ENCODE data around the gene FLYWCH1.

The FLYWCH1 gene

DNA sequence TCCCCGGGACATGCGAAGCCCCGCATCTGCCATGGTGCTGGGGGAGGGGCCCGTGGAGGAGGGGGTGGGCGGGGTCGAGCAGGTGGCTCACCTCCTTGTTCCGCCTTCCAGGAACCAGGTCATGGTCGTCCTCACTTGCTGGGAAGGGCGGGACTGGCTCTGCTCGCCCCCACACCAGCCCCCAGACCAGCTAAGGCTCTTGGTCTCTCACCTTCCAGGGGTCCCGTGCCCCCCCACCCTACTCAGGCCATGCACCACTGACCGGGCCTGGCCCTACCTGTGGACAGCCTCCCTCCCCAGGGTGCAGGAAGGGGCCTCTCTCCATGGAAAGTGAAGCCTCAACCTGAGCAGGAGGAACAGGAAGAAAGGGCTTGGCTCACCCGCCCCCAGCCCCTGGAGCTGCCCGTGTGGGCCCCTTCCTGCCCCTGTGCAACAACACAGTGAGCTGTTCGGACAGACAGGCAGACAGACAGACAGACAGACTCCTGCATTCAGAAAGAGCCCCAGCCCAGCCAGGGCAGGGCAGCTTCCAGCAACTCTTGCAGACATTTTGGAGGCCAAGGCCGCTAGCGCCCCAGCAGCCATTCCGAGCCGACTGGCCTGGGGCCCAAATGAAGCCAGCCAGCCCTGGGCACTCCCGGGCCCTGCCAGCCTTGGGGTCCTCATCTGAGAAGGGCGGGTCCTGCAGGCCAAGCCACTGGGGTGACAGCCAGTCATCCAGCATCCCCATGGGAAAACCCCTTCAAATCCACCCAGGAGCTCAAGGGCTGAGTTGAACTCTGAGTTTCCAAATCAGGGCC lies 44.2 kb downstream of the FLYWCH1 start:
- ChIA-PET POLR2A (no interaction called here), CTCF (interaction anchor here (1.1 to 1.3 kb wide), 2 partner anchors 9 to 29 kb away, joined by 4 to 5 read pairs; no protein-coding TSS in a partner anchor)

DNA sequence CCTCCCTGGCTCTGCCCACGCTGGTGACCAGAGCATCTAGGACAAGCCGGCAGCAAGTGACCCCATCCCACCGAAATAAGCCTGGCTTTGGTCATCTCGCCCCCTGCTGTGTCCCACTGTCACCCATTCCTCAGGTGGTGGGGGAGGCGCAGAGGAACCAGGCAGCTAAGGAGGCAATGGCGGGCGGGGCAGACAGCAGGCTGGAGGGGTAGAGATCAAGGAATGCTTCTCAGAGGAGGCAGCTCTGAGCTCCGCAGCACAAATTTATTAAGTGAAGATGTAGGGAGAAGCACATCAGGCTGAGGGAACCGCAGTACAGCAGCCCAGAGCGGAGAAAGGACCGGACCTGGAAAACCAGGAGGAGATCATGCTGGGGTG lies 44.8 kb downstream of the FLYWCH1 start:
- POLR2A ChIA-PET: interaction anchor here (0.5 kb wide), 1 partner anchor 202 kb away, joined by 4 read pairs; no protein-coding TSS in a partner anchor
- CTCF ChIA-PET: interaction anchor here (0.6 to 1.3 kb wide), 3 partner anchors 9 to 134 kb away, joined by 3 to 5 read pairs (median 4); no protein-coding TSS in a partner anchor

More for the DNA sequence above, 44.2 kb downstream of the FLYWCH1 start:
- TF ChIP-seq, protein P1, sequence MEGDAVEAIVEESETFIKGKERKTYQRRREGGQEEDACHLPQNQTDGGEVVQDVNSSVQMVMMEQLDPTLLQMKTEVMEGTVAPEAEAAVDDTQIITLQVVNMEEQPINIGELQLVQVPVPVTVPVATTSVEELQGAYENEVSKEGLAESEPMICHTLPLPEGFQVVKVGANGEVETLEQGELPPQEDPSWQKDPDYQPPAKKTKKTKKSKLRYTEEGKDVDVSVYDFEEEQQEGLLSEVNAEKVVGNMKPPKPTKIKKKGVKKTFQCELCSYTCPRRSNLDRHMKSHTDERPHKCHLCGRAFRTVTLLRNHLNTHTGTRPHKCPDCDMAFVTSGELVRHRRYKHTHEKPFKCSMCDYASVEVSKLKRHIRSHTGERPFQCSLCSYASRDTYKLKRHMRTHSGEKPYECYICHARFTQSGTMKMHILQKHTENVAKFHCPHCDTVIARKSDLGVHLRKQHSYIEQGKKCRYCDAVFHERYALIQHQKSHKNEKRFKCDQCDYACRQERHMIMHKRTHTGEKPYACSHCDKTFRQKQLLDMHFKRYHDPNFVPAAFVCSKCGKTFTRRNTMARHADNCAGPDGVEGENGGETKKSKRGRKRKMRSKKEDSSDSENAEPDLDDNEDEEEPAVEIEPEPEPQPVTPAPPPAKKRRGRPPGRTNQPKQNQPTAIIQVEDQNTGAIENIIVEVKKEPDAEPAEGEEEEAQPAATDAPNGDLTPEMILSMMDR (IDR thresholded peaks at IDR 0.05; ENCODE audit: insufficient read depth, low read length, missing control alignments): no peak
- DNase-seq (ENCODE audit: low read depth, low spot score): no peak
- H3K4me3 ChIP-seq (ENCODE audit: low read depth, low read length): no peak overlapping the region

DNA sequence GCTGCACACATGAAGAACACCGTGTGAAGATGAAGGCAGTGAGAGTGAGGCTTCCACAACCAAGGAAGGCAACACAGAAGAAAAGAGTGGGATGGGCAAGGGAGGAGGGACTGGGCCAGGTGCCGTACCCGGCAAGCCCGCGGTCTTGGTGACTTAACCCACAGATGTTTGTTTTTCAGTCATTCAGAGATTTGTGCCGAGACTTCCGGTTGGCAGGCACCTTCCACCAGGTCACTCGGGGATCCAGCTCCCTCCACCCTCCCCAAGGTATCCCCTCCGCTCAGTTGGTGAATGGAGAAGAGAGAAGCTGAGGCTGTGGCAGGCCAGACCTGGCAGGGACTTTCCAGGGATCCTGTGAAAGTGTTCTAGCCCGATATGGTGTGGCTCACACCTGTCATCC lies 47.5 kb downstream of the FLYWCH1 start:
- no peak for DNase-seq (ENCODE audit: low read depth, low spot score)
- POLR2A ChIA-PET: no interaction called here
- CTCF ChIA-PET: interaction anchor here (1.0 to 3.1 kb wide), 10 partner anchors 9 to 51 kb away, joined by 3 to 12 read pairs (median 4); partner anchors contain the start of gene PAQR4
- H3K4me3 ChIP-seq (ENCODE audit: low read depth, low read length): no peak overlapping the region
- TF ChIP-seq, protein P1 (IDR thresholded peaks at IDR 0.05; ENCODE audit: insufficient read depth, low read length, missing control alignments): no peak

More for the DNA sequence above, 44.8 kb downstream of the FLYWCH1 start:
- TF ChIP-seq, protein P1 (IDR thresholded peaks at IDR 0.05; ENCODE audit: insufficient read depth, low read length, missing control alignments): no peak
- no peak for DNase-seq (ENCODE audit: low read depth, low spot score)
- no peak overlapping the region for H3K4me3 ChIP-seq (ENCODE audit: low read depth, low read length)

DNA sequence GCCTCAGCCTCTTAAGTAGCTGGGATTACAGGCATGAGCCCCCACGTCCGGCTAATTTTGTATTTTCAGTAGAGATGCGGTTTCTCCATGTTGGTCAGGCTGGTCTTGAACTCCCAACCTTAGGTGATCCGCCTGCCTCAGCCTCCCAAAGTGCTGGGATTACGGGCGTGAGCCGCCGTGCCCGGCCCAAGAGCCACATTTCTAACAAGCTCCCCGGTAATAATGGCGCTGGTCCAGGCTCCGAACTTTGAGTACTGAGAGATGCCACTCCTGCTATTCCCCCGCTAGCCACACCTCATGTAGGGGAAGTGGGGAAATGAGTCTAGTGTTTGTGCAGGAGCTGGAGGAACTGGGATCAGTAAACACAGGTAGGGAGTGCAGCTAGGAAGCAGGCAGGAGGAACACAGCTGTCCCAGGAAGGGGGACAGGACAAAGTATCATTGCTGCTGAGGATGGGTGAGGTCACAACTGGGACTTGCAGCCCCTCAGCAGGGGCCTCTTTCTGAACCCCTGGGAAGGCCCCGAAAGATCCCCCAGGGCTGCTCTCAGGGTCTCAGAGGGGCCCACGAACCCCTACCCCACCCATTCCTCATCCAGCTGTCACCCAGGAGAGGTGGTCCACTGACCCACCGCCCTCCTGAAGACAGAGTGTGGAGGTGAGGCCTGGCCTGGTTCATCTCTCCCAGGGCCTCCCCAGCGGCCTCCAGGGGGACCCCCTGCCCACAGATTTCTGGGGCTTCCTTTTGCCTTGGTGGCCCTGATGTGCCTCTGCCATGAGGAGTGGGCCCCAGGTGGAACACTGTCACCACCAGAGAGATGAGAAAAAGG lies 48.7 kb downstream of the FLYWCH1 start:
- no peak for DNase-seq (ENCODE audit: low read depth, low spot score)
- TF ChIP-seq, protein P1 (IDR thresholded peaks at IDR 0.05; ENCODE audit: insufficient read depth, low read length, missing control alignments): no peak
- POLR2A ChIA-PET: no interaction called here
- CTCF ChIA-PET: interaction anchor here (0.9 to 3.1 kb wide), 9 partner anchors 9 to 44 kb away, joined by 3 to 17 read pairs (median 4); partner anchors contain the start of gene PAQR4
- H3K4me3 ChIP-seq (ENCODE audit: low read depth, low read length): no peak overlapping the region

DNA sequence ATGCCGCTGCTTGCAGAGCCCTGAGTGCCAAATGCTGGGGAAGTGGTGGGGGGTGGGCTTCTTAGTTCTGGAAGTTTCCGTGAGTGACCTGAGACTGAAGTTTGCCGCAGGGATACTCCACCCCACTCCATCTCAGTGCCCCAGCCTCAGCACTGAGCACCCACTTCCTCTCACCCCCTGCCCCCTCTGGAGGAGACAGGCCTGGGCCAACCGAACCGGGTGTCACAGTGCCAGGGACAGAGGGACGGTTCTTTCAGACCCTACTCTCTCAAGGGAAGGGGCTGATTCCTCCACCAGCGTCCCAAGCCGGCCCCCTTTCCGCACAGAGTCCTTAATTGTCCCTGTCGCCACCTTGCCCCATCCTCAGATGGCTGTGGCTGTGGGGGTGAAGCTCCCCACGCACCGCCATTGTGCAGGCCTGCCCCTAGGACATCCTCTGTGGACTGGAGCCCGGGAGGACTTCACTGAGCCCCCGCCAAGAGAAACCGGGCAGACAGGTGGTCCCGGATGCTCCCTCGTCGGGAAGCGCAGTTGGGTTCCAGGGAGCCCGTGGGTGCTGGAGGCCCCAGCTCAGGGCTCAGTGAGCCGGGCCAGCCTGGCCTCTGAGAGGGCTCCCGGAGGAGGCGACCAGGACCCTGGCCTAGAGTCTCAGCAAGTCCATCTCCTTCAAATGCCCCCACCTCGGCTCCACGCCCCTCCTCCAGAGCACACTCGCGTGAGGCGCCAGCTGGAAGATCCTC lies 50.8 kb downstream of the FLYWCH1 start:
- H3K4me3 ChIP-seq (ENCODE audit: low read depth, low read length): no peak overlapping the region
- TF ChIP-seq, protein P1 (IDR thresholded peaks at IDR 0.05; ENCODE audit: insufficient read depth, low read length, missing control alignments): no peak
- no peak for DNase-seq (ENCODE audit: low read depth, low spot score)
- ChIA-PET CTCF (interaction anchor here (0.7 to 3.1 kb wide), 19 partner anchors 10 to 117 kb away, joined by 3 to 17 read pairs (median 5); partner anchors contain the start of gene TNFRSF12A), POLR2A (no interaction called here)
